ENCODE measurements around the gene AGRP.

DNA sequence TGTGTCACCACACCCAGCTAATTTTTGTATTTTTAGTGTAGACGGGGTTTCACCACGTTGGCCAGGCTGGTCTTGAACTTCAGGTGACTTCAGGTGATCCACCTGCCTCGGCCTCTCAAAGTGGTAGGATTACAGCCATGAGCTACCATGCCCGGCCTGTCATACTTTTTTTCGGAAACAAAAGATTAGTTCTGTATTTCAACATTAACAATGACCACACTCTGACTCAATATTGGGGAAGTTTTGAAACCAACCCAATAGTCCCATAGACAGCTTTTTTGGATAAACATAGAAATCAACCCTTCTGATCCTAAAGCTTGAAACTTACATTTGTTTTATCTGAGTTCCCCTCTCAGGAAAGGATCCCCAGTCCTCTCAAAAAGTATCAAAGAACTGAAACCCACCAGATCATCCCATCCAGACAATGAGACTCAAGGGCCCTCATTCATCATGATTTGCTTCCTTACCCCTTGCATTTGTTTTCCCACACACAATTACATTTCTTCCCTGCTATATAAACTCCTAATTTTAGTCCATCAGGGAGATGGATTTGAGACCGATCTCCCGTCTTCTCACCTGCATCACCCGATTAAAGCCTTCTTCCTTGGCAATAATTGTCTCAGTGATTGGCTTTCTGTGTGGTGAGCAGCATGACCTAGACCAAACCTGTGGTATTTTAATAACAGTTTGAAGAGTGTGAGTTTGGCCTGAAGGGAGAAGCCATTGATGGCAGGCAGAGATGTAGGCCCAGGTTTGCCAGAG lies 7.2 kb upstream of the AGRP start:
- TF ChIP-seq CTCF (IDR thresholded peaks at IDR 0.05; ENCODE audit: low read depth, low read length, poor library complexity, severe bottlenecking) (no peak), EZH2phosphoT487 (IDR thresholded peaks at IDR 0.05; ENCODE audit: borderline replicate concordance, low read length) (no peak)

Data from DOHH2 (cell line).